ENCODE results near the gene TXNRD1.

TXNRD1 gene

DNA sequence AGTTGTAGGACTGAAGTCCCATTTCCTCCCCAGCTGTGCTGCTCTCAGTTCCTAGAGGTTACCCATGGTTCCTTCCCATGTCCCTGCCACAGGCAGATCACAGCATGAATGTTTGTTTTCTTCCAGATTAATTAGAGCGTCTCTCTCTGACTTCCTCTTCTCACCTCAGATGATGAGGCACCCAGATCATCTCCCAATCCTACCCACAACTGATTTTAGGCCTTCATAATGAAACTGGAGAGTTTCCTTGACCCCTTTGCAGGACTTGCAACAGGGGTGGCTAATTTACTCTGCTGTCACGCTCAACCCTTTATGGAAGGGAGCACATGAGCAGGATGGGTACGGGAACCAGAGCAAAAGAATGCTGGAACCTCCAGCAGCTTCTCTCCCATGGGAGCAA lies 32.1 kb upstream of the TXNRD1 start:
- Histone ChIP-seq H2BK15ac (replicated peaks; ENCODE audit: low read depth) (no peak overlapping the region), H3K4ac (ENCODE audit: low read depth, low read length) (no peak overlapping the region), H3K79me1 (ENCODE audit: low read length) (no peaks in the 10 kb centered on the region), H3K4me3 (ENCODE audit: low read length) (no peak overlapping the region), H3K56ac (ENCODE audit: low read length) (no peak overlapping the region), H3K36me3 (ENCODE audit: control insufficient read depth, insufficient read depth, low read length) (no peaks in the 10 kb centered on the region), H4K5ac (ENCODE audit: low read length) (no peak overlapping the region), H3K23ac (ENCODE audit: low read length) (no peak overlapping the region), H2BK5ac (ENCODE audit: low read length) (no peak overlapping the region), H3K79me2 (ENCODE audit: control insufficient read depth, insufficient read depth, low read length) (no peaks in the 10 kb centered on the region), H3K27me3 (ENCODE audit: insufficient read depth, low read length, poor library complexity) (no peaks in the 10 kb centered on the region), H2BK120ac (ENCODE audit: low read depth, low read length) (no peak overlapping the region), H3K4me1 (ENCODE audit: control insufficient read depth, low read depth, low read length) (no peaks in the 10 kb centered on the region), H3K18ac (ENCODE audit: low read length) (no peak overlapping the region), H3K27ac (ENCODE audit: low read depth, low read length) (no peak overlapping the region), H2AK5ac (ENCODE audit: low read length) (no peak overlapping the region), H3K9ac (ENCODE audit: low read length) (no peak overlapping the region), H3K4me2 (ENCODE audit: low read length) (no peak overlapping the region), H4K8ac (ENCODE audit: low read depth, low read length) (no peak overlapping the region)
- no CpG with 5 or more reads among the region's 3 CpGs for WGBS (ENCODE audit: extremely low coverage, insufficient coverage, low lambda C conversion rate)
- no peak for DNase-seq

DNA sequence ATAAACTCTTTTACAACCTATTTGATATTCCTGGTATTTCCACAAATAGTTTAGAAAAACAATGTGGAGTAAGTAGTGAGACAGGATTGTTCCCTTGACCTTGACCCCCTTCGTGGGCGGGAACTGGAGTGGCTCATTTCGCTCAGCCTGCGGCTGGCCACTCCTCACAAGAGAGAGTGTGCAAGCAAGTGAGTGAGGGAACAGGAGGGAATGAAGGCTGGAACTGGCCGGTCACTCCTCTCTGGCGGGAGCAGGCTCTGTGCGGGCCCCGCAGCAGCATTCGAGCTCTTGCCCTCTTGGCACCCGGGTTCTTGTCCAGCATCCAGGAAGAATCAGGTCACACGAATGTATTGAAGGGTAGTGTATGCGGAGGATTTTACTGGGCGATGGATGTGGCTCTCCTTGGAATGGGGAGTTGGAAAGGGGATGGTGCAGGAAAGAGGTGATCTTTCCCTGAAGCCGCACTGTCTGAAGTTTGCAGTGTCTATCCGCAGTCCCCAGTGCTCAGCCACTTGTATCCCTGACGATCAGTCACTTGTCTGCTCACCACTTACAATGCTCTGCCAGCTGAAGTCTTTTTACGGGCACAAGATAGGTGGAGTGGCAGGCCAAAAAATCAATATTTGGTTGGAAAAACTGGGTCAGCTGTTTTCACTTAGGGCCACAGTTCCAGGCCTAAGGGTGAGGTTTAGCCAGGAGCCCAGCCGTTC lies 28.0 kb upstream of the TXNRD1 start:
- Histone ChIP-seq H3K79me1 (ENCODE audit: low read length) (no peaks in the 10 kb centered on the region), H3K23ac (ENCODE audit: low read length) (no peak overlapping the region), H3K9ac (ENCODE audit: low read length) (no peak overlapping the region), H3K4ac (ENCODE audit: low read depth, low read length) (no peak overlapping the region), H3K4me3 (ENCODE audit: low read length) (no peak overlapping the region), H3K18ac (ENCODE audit: low read length) (no peak overlapping the region), H3K4me2 (ENCODE audit: low read length) (no peak overlapping the region), H3K27me3 (ENCODE audit: insufficient read depth, low read length, poor library complexity) (no peaks in the 10 kb centered on the region), H2AK5ac (ENCODE audit: low read length) (no peak overlapping the region), H3K56ac (ENCODE audit: low read length) (no peak overlapping the region), H2BK120ac (ENCODE audit: low read depth, low read length) (no peak overlapping the region), H2BK15ac (replicated peaks; ENCODE audit: low read depth) (no peak overlapping the region), H3K79me2 (ENCODE audit: control insufficient read depth, insufficient read depth, low read length) (no peaks in the 10 kb centered on the region), H3K36me3 (ENCODE audit: control insufficient read depth, insufficient read depth, low read length) (no peaks in the 10 kb centered on the region), H3K27ac (ENCODE audit: low read depth, low read length) (no peak overlapping the region), H2BK5ac (ENCODE audit: low read length) (no peak overlapping the region), H3K4me1 (ENCODE audit: control insufficient read depth, low read depth, low read length) (no peaks in the 10 kb centered on the region), H4K5ac (ENCODE audit: low read length) (no peak overlapping the region), H4K8ac (ENCODE audit: low read depth, low read length) (no peak overlapping the region)
- WGBS (ENCODE audit: extremely low coverage, insufficient coverage, low lambda C conversion rate), result no CpG with 5 or more reads among the region's 18 CpGs
- DNase-seq, result no peak

DNA sequence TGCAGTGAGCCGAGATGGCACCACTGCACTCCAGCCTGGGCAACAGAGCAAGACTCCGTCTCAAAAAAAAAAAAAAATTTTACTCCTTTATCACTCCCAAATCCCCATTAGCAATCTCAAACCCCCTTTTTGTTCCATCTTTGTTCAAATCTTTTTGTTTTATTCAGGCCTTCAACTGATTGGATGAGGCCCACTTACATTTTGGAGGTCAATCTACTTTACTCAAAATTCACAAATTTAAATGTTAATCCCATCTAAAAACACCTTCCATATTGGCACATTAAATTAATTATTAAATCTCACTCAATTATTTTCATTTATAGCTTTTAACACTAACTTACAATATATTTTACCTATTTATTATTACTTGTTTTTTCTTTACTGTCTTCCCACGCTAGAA lies 27.0 kb upstream of the TXNRD1 start:
- Histone ChIP-seq H3K23ac (ENCODE audit: low read length) (no peak overlapping the region), H3K27ac (ENCODE audit: low read depth, low read length) (no peak overlapping the region), H3K4ac (ENCODE audit: low read depth, low read length) (no peak overlapping the region), H3K4me1 (ENCODE audit: control insufficient read depth, low read depth, low read length) (no peaks in the 10 kb centered on the region), H3K27me3 (ENCODE audit: insufficient read depth, low read length, poor library complexity) (no peaks in the 10 kb centered on the region), H3K4me2 (ENCODE audit: low read length) (no peak overlapping the region), H3K79me1 (ENCODE audit: low read length) (no peaks in the 10 kb centered on the region), H3K9ac (ENCODE audit: low read length) (no peak overlapping the region), H3K79me2 (ENCODE audit: control insufficient read depth, insufficient read depth, low read length) (no peaks in the 10 kb centered on the region), H4K5ac (ENCODE audit: low read length) (no peak overlapping the region), H2BK120ac (ENCODE audit: low read depth, low read length) (no peak overlapping the region), H3K36me3 (ENCODE audit: control insufficient read depth, insufficient read depth, low read length) (no peaks in the 10 kb centered on the region), H3K56ac (ENCODE audit: low read length) (no peak overlapping the region), H4K8ac (ENCODE audit: low read depth, low read length) (no peak overlapping the region), H3K4me3 (ENCODE audit: low read length) (no peak overlapping the region), H2AK5ac (ENCODE audit: low read length) (no peak overlapping the region), H3K18ac (ENCODE audit: low read length) (no peak overlapping the region), H2BK15ac (replicated peaks; ENCODE audit: low read depth) (no peak overlapping the region), H2BK5ac (ENCODE audit: low read length) (no peak overlapping the region)
- 100% methylated on average over 1 of the region's 3 CpGs for WGBS (ENCODE audit: extremely low coverage, insufficient coverage, low lambda C conversion rate)
- no peak for DNase-seq

DNA sequence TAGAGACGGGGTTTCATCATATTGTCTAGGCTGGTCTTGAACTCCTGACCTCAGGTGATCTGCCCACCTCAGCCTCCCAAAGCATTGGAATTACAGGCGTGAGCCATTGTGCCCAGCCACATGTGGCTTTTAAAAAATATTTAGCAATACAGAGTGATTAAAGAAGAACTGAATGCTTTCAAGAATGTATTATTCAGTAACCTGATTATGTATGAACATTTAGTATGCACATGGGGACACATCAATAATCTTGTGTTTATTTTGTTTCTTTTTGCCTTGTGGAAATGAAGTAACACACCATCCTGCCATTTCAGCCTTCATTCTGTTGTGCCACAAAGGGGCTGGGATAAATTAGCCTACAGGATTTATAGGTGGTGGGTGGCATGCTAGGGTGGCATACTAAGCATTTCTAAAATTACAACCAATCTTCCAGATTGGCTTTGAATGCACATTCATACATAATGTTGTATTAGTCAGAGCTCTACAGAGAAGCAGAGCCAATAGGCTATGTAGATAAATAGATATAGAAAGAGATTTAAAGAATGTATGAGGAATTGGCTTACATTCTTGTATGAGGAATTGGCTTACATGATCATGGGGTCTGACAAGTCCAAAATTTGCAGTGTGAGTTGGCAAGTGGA lies 25.5 kb upstream of the TXNRD1 start:
- no peak overlapping the region for H3K9ac ChIP-seq (ENCODE audit: low read length)
- no peak overlapping the region for H3K4me2 ChIP-seq (ENCODE audit: low read length)
- no peaks in the 10 kb centered on the region for H3K79me2 ChIP-seq (ENCODE audit: control insufficient read depth, insufficient read depth, low read length)
- no peaks in the 10 kb centered on the region for H3K36me3 ChIP-seq (ENCODE audit: control insufficient read depth, insufficient read depth, low read length)
- H4K5ac ChIP-seq (ENCODE audit: low read length), result no peak overlapping the region
- no peak overlapping the region for H3K4ac ChIP-seq (ENCODE audit: low read depth, low read length)
- H2BK120ac ChIP-seq (ENCODE audit: low read depth, low read length), result no peak overlapping the region
- H3K79me1 ChIP-seq (ENCODE audit: low read length), result no peaks in the 10 kb centered on the region
- no peaks in the 10 kb centered on the region for H3K27me3 ChIP-seq (ENCODE audit: insufficient read depth, low read length, poor library complexity)
- no peak overlapping the region for H3K18ac ChIP-seq (ENCODE audit: low read length)
- no peak overlapping the region for H3K27ac ChIP-seq (ENCODE audit: low read depth, low read length)
- no peak overlapping the region for H4K8ac ChIP-seq (ENCODE audit: low read depth, low read length)
- H3K4me3 ChIP-seq (ENCODE audit: low read length), result no peak overlapping the region
- no peak overlapping the region for H2BK15ac ChIP-seq (replicated peaks; ENCODE audit: low read depth)
- no peak overlapping the region for H2AK5ac ChIP-seq (ENCODE audit: low read length)
- no peaks in the 10 kb centered on the region for H3K4me1 ChIP-seq (ENCODE audit: control insufficient read depth, low read depth, low read length)
- WGBS (ENCODE audit: extremely low coverage, insufficient coverage, low lambda C conversion rate), result no CpG with 5 or more reads among the region's 2 CpGs
- no peak overlapping the region for H3K56ac ChIP-seq (ENCODE audit: low read length)
- no peak overlapping the region for H2BK5ac ChIP-seq (ENCODE audit: low read length)
- DNase-seq, result no peak
- no peak overlapping the region for H3K23ac ChIP-seq (ENCODE audit: low read length)

DNA sequence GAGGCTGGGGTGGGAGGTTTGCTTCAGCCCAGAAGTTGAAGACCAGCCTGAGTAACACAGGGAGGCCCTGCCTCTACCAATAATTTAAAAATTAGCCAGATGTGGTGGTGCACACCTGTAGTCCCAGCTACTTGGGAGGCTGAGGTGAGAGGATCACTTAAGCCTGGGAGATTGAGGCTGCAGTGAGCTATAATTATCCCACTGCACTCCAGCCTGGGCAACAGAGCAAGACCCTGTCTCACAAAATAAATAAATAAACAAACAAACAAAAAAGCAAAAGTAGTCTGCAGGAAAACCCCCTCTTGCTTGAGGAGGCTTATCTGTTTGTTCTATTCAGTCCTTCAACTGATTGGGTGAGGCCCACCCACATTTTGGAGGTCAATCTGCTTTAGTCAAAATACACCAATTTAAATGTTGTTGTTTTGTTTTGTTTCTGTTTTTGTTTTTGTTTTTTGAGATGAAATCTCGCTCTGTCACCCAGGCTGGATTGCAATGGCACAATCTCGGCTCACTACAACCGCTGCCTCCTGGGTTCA lies 24.9 kb upstream of the TXNRD1 start:
- no CpG with 5 or more reads among the region's 3 CpGs for WGBS (ENCODE audit: extremely low coverage, insufficient coverage, low lambda C conversion rate)
- no peak overlapping the region for H2BK5ac ChIP-seq (ENCODE audit: low read length)
- no peak overlapping the region for H3K4ac ChIP-seq (ENCODE audit: low read depth, low read length)
- DNase-seq, result no peak
- no peak overlapping the region for H3K4me2 ChIP-seq (ENCODE audit: low read length)
- no peak overlapping the region for H3K27ac ChIP-seq (ENCODE audit: low read depth, low read length)
- H2BK120ac ChIP-seq (ENCODE audit: low read depth, low read length), result no peak overlapping the region
- no peak overlapping the region for H2BK15ac ChIP-seq (replicated peaks; ENCODE audit: low read depth)
- no peaks in the 10 kb centered on the region for H3K79me2 ChIP-seq (ENCODE audit: control insufficient read depth, insufficient read depth, low read length)
- H3K27me3 ChIP-seq (ENCODE audit: insufficient read depth, low read length, poor library complexity), result no peaks in the 10 kb centered on the region
- H3K18ac ChIP-seq (ENCODE audit: low read length), result no peak overlapping the region
- no peak overlapping the region for H3K56ac ChIP-seq (ENCODE audit: low read length)
- H3K9ac ChIP-seq (ENCODE audit: low read length), result no peak overlapping the region
- no peak overlapping the region for H2AK5ac ChIP-seq (ENCODE audit: low read length)
- H4K8ac ChIP-seq (ENCODE audit: low read depth, low read length), result no peak overlapping the region
- H3K36me3 ChIP-seq (ENCODE audit: control insufficient read depth, insufficient read depth, low read length), result no peaks in the 10 kb centered on the region
- H3K79me1 ChIP-seq (ENCODE audit: low read length), result no peaks in the 10 kb centered on the region
- no peak overlapping the region for H3K4me3 ChIP-seq (ENCODE audit: low read length)
- H3K23ac ChIP-seq (ENCODE audit: low read length), result no peak overlapping the region
- H3K4me1 ChIP-seq (ENCODE audit: control insufficient read depth, low read depth, low read length), result no peaks in the 10 kb centered on the region
- H4K5ac ChIP-seq (ENCODE audit: low read length), result no peak overlapping the region
